BE2C (cell line): ENCODE measurements around the gene ALLC.

ENCODE experiments used
- DNase-seq: peaks from one replicate; pipeline ENCODE4 v3.0.0-alpha.2; 2020
- H3K27me3 ChIP-seq: fragments of 250-450 bp; sonication (Bioruptor Pico); 2 replicates; pipeline ENCODE4 v1.5.1; 2020; ENCODE audit warnings: mild to moderate bottlenecking
- H3K36me3 ChIP-seq: fragments of 250-450 bp; sonication (Bioruptor Pico); 2 replicates; pipeline ENCODE4 v1.5.1; 2020; ENCODE audit warnings: mild to moderate bottlenecking
- H3K4me1 ChIP-seq: fragments of 250-450 bp; sonication (Bioruptor Pico); 2 replicates; pipeline ENCODE4 v1.5.1; 2020
- H3K4me3 ChIP-seq: 2 replicates; pipeline ENCODE4 v1.5.1; 2011; ENCODE audit warnings: low read depth, low read length
- H3K9me3 ChIP-seq: fragments of 250-450 bp; sonication (Bioruptor Pico); 2 replicates; pipeline ENCODE4 v1.5.1; 2020
- TF ChIP-seq, protein P1 (sequence below): IDR thresholded peaks from 2 replicates; pipeline ENCODE4 v1.5.1; 2012; ENCODE audit warnings: mild to moderate bottlenecking, low read depth, low read length

The ALLC gene

DNA sequence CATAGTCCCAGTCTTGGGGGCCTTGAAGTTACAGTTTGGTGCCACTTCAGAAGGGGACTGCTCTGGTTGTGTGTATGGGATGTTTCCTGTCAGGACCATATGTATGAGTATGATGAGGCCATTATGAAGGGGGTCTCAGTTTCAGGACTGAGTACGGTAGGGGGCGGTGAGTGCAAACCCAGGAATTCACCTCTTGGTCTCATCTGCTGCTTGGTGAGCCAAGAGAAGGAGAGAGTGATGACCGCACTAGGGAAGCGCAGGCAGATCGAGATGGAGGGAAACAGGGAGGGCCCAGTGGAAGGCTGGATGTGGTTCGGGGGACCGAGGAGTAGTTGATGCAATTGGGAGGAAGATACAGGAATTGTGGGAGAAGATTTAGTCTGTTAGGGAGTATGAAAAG lies 73.8 kb downstream of the ALLC start:
- DNase-seq = no peak
- Histone ChIP-seq H3K4me1 (no peaks in the 10 kb centered on the region), H3K4me3 (no peak overlapping the region), H3K9me3 (no peaks in the 10 kb centered on the region), H3K36me3 (no peaks in the 10 kb centered on the region), H3K27me3 (peaks cover 25% of the 10 kb centered on the region)
- TF ChIP-seq, protein P1, sequence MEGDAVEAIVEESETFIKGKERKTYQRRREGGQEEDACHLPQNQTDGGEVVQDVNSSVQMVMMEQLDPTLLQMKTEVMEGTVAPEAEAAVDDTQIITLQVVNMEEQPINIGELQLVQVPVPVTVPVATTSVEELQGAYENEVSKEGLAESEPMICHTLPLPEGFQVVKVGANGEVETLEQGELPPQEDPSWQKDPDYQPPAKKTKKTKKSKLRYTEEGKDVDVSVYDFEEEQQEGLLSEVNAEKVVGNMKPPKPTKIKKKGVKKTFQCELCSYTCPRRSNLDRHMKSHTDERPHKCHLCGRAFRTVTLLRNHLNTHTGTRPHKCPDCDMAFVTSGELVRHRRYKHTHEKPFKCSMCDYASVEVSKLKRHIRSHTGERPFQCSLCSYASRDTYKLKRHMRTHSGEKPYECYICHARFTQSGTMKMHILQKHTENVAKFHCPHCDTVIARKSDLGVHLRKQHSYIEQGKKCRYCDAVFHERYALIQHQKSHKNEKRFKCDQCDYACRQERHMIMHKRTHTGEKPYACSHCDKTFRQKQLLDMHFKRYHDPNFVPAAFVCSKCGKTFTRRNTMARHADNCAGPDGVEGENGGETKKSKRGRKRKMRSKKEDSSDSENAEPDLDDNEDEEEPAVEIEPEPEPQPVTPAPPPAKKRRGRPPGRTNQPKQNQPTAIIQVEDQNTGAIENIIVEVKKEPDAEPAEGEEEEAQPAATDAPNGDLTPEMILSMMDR = no peak

DNA sequence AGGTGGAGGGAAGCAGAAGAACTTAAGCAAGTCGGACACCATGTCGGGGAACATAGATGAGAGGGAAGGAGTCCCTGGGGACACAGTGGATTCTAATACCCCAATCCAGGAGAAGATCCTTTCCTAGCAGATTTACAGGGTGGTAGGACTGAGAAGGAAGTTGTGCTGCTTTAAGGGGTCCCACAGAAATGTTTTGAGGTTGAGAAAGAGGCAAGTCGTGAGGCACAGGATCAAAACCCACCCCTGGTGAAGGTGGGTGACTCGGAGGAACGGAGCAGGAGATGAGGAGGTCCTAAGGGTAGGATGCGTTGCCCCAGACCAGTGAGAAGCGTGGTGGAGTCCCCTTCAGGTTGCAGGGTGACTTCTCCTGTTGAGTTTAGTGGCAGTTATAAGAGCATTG lies 78.1 kb downstream of the ALLC start:
- H3K9me3 ChIP-seq = no peaks in the 10 kb centered on the region
- no peaks in the 10 kb centered on the region for H3K36me3 ChIP-seq
- no peak for DNase-seq
- peaks cover 37% of the 10 kb centered on the region for H3K27me3 ChIP-seq
- no peaks in the 10 kb centered on the region for H3K4me1 ChIP-seq
- no peak overlapping the region for H3K4me3 ChIP-seq
- TF ChIP-seq, protein P1 = no peak

DNA sequence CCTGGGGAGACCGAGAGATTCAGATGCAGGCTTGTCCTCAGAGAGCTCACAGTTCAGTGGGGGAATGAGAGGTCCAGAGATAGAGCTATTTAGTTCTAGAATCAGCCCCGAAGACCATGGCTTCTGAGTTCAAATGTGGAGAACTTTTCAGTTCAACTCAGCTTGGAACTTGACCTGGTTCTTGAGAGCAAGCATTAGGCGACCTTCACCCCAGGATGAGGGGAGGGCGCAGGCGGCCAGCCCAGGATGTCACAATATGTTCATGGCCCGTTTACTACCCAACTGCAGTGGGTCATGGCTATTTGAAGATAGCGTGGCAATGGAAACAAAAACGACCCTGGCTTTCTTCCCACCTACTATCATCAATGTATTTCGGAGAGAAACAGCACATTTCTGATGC lies 79.1 kb downstream of the ALLC start:
- no peaks in the 10 kb centered on the region for H3K9me3 ChIP-seq
- H3K4me3 ChIP-seq = no peak overlapping the region
- DNase-seq = no peak
- peaks cover 37% of the 10 kb centered on the region for H3K27me3 ChIP-seq
- H3K4me1 ChIP-seq = no peaks in the 10 kb centered on the region
- no peaks in the 10 kb centered on the region for H3K36me3 ChIP-seq
- TF ChIP-seq, protein P1 = no peak

DNA sequence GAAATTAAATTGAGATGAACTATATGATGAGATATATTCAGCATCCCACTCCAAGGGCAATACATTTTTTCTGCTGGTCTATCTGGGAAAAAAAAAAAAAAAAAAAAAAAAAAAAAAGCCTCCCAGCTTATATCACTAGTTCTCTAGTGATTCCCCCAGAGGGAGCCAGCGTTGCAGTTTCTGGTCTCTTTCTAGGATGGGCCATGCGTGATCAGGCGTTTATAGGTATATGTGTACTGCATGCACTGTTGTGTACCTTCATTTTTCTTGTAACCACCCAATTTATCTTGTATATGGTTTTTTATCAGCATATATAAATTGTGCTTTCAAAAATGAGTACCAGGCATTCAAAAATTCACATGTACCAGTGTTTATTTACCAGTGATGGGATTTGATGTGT lies 80.5 kb downstream of the ALLC start:
- peak; percentile 66 for DNase-seq
- H3K36me3 ChIP-seq = no peaks in the 10 kb centered on the region
- no peak overlapping the region for H3K4me3 ChIP-seq
- peaks cover 37% of the 10 kb centered on the region for H3K27me3 ChIP-seq
- H3K4me1 ChIP-seq = no peaks in the 10 kb centered on the region
- H3K9me3 ChIP-seq = no peaks in the 10 kb centered on the region
- TF ChIP-seq, protein P1 = peak; percentile 65

DNA sequence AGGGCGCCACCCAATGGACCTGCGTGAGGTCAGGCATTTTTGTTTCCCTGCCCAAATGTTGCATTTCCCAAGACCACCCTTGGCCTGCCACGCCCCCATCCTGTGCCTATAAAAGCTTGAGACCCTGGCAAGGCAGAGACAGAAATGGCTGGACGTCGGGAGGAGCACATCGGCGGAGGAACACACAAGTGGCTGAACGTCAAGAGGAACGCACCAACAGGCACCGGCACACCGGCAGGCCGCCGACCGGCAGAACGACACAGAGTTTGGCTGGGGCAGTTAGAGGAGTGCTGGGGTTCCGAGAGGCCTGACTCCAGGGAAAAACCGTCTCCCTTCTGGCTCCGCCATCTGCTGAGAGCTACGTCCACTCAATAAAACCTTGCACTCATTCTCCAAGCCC lies 81.3 kb downstream of the ALLC start:
- no peak for DNase-seq
- no peaks in the 10 kb centered on the region for H3K9me3 ChIP-seq
- no peaks in the 10 kb centered on the region for H3K4me1 ChIP-seq
- TF ChIP-seq, protein P1 = no peak
- H3K4me3 ChIP-seq = no peak overlapping the region
- no peaks in the 10 kb centered on the region for H3K36me3 ChIP-seq
- peaks cover 33% of the 10 kb centered on the region for H3K27me3 ChIP-seq

DNA sequence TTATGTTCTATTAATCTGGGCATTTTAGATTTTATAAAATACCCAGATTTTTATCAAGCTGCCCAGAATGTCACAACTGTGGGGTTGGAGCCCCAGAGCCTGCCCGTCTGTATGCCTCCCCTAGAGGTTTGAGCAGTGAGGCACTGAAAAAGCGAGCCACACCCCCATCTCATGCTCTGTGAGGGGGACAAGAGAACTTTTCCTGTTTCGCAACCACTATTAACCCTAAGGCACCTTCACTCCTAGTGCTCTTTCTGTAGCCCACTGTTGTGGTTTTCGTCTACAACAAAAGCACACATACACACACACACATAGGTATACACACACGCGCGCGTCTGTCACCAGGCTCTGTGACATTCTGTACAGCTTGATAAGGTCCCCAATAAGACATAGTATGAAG lies 83.4 kb downstream of the ALLC start:
- Histone ChIP-seq H3K9me3 (no peaks in the 10 kb centered on the region), H3K4me1 (no peaks in the 10 kb centered on the region), H3K27me3 (peaks cover 16% of the 10 kb centered on the region), H3K36me3 (no peaks in the 10 kb centered on the region), H3K4me3 (no peak overlapping the region)
- no peak for DNase-seq
- TF ChIP-seq, protein P1 = 0 out of 2 replicates have a peak, but pooled peaks have one; percentile 2
